ENCODE measurements around the gene SLC22A31.

- TF ChIP-seq CTCF (IDR thresholded peaks at IDR 0.05) (no peak), POLR2A (IDR thresholded peaks at IDR 0.05) (no peak)
Observed at GRCh38 chr16:89198417-89199240, 1.7 kb downstream of the SLC22A31 start.

All from thyroid gland (tissue), 4 donors.